ENCODE data around the gene APLP1.
A peak's percentile ranks its signal among the peaks of the same experiment; 100 is the strongest.
"Not testable (repeated sequence)": the region's sequence is repeated elsewhere in the genome, so short reads cannot be mapped to it uniquely, and the experiment has no call there.

APLP1 gene

GRCh38 chr19:35868172-35868822 is at the start of gene APLP1:
TSS of gene APLP1 (plus strand) at chr19:35868574. CDS start at chr19:35868637, 63 bp downstream.
- peak; percentile 75 for DNase-seq

- no peak for DNase-seq
These were observed 45.8 kb upstream of the APLP1 start for GRCh38 chr19:35822579-35822978.

GRCh38 chr19:35824150-35824549 is 44.2 kb upstream of the APLP1 start:
- DNase-seq = no peak

GRCh38 chr19:35828692-35829301 is 39.6 kb upstream of the APLP1 start:
- DNase-seq = no peak

GRCh38 chr19:35830986-35831385 is 37.4 kb upstream of the APLP1 start:
- DNase-seq = no peak

- no peak for DNase-seq
These were observed 36.3 kb upstream of the APLP1 start for GRCh38 chr19:35832054-35832453.

GRCh38 chr19:35833972-35834371 is 34.4 kb upstream of the APLP1 start:
- DNase-seq = no peak

- not testable (repeated sequence) for DNase-seq
These were observed 32.3 kb upstream of the APLP1 start for GRCh38 chr19:35836096-35836495.

- no peak for DNase-seq
These were observed 26.3 kb upstream of the APLP1 start for GRCh38 chr19:35841961-35842595.

- no peak for DNase-seq
These were observed 25.6 kb upstream of the APLP1 start for GRCh38 chr19:35842666-35843272.

GRCh38 chr19:35843676-35844481 is 24.5 kb upstream of the APLP1 start:
- no peak for DNase-seq

- DNase-seq = no peak
These were observed 23.7 kb upstream of the APLP1 start for GRCh38 chr19:35844482-35845214.

GRCh38 chr19:35845215-35846037 is 22.9 kb upstream of the APLP1 start:
- DNase-seq = no peak

GRCh38 chr19:35846038-35846668 is 22.2 kb upstream of the APLP1 start:
- DNase-seq = no peak

GRCh38 chr19:35847911-35848310 is 20.5 kb upstream of the APLP1 start:
- no peak for DNase-seq

- no peak for DNase-seq
These were observed 19.9 kb upstream of the APLP1 start for GRCh38 chr19:35848486-35848885.

GRCh38 chr19:35848919-35849505 is 19.4 kb upstream of the APLP1 start:
- no peak for DNase-seq

- no peak for DNase-seq
These were observed 17.0 kb upstream of the APLP1 start for GRCh38 chr19:35851213-35852028.

GRCh38 chr19:35852029-35852780 is 16.2 kb upstream of the APLP1 start, which contains the start of gene NPHS1:
TSS of gene NPHS1 (minus strand) at chr19:35852504. CDS start at chr19:35851837, 667 bp downstream.
- DNase-seq = no peak

All from stimulated activated naive CD4-positive, alpha-beta T cell treated with Interleukin-2 at 50 U/mL for 16 hours (primary cell).